CD4-positive, alpha-beta T cell treated with Interleukin-4 for 1 hour (primary cell): Measurements from ENCODE around the gene FAM217B.

Experiments
- DNase-seq, 2 donors: peaks; one replicate each; pipeline ENCODE4 v3.0.0-alpha.2; 2020 to 2022

The FAM217B gene

GRCh38 chr20:59983076-59983475 lies 42.9 kb downstream of the FAM217B start:
- no peak for DNase-seq

GRCh38 chr20:59984541-59984940 lies 44.4 kb downstream of the FAM217B start:
- DNase-seq = no peak

- DNase-seq = no peak
Observed at GRCh38 chr20:59985164-59985563, 45.0 kb downstream of the FAM217B start.

GRCh38 chr20:59985864-59986263 lies 45.7 kb downstream of the FAM217B start:
- DNase-seq = peak in 1 of 2 donors; percentile 15

- no peak for DNase-seq
Observed at GRCh38 chr20:59987135-59987534, 46.9 kb downstream of the FAM217B start.

- DNase-seq = no peak
Observed at GRCh38 chr20:59988141-59988540, 48.0 kb downstream of the FAM217B start.

GRCh38 chr20:59992526-59993084 lies 52.4 kb downstream of the FAM217B start:
- DNase-seq = no peak

GRCh38 chr20:59993736-59994430 lies 53.7 kb downstream of the FAM217B start:
- no peak for DNase-seq

GRCh38 chr20:59994697-59995122 lies 54.5 kb downstream of the FAM217B start:
- peak in 1 of 2 donors; percentile 40 for DNase-seq

- DNase-seq = no peak
Observed at GRCh38 chr20:59996108-59996507, 55.9 kb downstream of the FAM217B start.

- DNase-seq = no peak
Observed at GRCh38 chr20:59997896-59998295, 57.7 kb downstream of the FAM217B start.
